Fibroblast of the conjunctiva (primary cell): ENCODE data around the gene NTN3.
A peak's percentile ranks its signal among the peaks of the same experiment; 100 is the strongest.

Experiments used
- DNase-seq: peaks from one replicate; pipeline ENCODE4 v3.0.0-alpha.2; 2010; ENCODE audit warnings: low read depth

NTN3 gene

DNA sequence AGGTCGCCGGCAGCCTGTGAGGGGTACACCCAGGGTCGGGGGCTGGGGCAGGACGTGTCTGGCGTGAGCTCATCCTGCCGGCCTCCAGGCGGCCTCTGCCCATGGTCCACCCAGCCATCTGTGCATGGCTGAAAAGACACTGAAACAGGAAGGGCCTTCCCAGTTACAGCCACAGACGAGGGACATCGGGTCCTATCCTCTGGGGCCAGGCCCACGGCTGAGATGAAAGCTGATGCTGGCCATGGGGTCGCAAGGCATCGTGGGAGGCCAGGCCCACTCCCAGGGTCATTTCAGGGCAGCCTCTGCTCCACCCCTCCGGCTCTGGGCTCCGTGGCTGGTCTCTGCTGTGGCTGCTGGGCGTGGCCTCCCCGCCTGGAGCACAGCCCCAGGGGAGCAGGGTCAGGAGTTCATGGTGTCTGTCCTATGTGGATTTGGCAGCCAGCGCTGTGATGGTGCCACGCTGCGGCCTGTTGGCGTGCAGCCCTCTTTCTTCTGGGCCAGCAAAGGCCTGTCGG is 26.1 kb downstream of the NTN3 start:
- DNase-seq: no peak

DNA sequence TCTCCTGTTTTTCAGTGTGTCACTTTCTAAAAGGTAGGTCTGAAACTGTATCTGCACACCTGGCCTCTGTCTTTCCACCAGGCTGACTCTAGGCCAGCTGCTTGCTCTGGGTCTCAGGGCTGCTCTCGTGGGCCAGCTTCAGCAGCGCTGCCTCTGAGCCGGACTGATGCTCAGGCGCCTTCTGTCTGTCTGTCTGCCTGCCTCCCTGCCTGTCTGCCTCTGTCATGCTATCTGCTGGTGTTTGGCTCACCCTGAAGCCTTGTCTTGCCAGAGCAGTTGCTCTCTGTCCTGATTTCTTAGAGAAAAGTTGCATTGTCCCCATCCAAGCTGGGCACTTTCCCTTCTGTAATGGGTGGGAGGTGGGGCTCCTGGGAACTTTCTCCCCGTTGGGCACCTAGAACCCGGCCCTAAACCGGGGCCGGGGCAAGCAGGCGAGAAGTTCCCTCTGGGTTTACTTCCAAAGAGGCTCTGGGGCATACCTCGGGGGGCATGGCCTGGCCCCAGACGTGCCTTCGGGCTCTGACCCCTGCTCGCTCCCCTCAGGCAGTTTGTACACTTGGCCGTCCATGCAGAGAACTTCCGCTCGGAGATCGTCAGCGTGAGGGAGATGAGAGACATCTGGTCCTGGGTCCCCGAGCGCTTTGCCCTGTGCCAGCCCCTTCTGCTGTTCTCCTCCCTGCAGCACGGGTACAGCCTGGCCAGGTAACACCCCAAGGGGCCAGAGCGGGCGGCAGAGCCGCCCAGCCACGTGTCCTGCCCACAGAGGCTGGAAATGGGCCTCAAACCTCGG is 26.8 kb downstream of the NTN3 start:
- DNase-seq: no peak

DNA sequence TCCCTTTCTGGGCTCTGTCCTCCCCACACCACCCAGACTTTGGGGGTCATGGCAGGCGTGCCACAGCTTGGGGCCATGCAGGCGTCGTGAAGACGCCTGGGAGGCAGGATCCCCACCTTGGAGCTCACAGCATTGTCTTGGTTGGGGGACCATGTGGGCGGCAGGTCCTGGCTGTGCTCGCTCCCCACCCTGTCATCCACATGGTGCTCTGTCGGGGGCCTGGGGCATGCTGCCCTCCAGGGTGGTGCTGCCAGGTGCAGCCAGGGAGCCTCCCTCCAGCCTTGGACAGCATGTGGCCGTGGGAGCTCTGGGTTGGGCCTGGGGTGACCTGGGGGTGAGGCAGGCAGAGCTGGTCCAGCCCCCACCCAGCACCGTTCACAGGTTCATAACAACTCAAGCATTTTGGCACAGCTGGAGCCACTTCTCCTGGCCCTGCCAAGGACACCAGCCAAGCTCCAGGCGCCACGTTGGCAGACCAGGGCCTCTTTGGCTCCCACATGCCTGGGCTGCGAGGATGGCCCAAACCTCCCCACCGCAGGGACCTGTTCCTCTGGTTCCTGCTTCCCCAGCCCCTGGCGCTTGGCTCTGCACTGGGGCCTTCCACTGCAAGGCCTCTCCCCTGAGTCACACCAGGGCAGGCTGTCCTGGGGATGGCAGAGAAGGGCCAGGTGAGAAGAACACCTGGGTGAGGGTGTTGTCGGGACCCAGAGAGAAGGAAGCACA is 27.6 kb downstream of the NTN3 start:
- DNase-seq: no peak

DNA sequence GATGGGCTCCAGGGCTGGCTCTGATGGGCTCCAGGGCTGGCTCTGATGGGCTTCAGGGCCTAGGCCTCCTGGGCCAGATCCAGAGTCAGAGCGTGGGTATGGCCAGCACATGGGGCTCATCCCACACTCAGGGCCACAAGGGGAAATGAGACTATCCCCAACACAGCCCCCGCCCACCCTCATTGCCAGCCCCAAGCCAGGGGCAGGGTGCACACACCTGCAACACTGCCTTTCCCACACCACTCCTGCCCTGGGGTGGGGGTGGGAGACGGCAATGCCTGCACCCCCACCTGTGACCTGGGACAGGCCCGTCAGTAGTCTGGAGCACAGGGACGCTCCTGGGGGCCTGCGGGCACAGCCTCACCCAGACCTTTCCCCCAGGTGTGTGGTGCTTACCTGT is 28.4 kb downstream of the NTN3 start:
- no peak for DNase-seq

DNA sequence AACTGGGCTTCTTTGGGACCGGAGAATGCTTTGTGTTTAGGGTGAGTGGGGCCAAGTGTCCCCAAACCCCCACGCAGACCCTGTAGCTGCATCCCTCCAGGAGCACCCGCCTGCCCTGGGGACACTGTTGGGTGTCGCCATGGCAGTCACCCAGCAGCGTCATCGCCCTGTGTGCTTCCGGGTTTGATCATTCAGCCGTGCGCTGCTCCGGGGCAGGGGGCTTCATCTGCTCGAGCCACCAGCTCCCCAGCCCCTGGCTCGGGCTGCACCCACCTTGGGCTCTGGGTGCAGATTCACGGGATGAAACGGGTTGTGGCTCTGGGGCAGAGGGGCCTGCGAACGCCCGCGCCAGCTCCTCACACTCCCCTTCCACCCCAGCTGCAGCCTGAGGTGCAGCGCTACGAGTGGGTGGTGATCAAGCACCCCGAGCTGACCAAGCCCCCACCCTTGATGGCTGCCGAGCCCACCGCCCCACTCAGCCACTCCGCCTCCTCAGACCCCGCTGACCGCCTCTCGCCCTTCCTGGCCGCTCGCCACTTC is 28.9 kb downstream of the NTN3 start:
- DNase-seq: no peak

DNA sequence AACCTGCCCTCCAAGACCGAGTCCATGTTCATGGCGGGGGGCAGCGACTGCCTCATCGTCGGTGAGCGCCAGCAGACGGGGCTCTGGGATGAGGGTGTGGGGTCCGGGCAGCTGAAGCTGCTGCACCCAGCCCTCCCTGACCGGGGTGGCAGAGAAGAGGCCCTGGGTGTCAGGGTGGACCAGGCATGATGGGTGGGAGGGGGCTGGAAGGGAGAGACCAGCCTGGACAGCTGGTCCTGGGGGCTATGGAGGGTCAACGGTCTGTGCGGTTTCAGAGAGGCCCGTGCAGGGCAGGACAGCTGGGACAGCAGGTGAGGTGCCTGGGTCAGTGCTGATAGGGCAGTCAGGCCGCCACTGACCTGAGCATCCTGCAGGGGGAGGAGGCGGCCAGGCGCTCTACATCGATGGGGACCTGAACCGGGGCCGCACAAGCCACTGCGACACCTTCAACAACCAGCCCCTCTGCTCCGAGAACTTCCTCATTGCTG is 29.4 kb downstream of the NTN3 start:
- no peak for DNase-seq

DNA sequence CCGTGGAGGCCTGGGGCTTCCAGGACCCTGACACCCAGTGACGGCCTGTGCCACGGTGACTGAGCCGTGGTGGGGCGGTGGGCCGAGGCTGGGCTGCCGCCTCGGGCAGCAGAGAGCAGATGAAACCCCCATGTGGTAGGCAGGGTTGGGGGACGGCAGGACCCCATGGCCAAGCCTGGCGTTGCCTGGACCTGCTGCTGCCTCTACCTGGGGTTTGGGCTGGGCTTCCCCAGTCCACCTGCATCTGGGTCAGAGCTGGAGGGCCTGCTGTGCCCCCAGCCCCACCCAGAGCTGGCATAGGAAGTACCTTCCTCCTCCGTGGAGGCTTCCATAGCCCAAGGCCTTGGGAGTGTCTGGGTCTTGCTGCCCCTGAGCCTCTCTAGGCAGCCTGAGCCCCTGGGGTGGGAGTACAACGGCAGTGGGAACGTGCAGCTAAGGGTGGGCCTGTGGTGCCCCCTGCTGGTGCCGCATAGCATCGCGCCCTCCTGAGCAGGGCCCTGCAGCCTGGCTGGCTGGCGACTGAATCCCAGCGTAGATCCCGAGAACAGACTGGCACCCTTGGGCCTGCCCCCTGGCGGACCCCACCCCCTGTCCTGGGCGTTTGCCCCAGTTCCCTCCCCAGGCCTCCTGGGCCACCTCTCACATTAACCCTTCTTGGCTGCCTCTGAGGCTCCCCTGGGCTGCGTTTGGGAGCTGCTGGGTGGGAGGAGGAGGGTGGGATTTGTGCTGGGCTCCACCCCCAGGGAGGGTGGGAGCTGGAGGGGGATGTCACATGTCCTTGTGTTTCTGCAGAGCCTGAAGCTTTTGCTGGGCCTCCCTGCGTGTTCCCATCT is 30.0 kb downstream of the NTN3 start:
- peak; percentile 79 for DNase-seq

DNA sequence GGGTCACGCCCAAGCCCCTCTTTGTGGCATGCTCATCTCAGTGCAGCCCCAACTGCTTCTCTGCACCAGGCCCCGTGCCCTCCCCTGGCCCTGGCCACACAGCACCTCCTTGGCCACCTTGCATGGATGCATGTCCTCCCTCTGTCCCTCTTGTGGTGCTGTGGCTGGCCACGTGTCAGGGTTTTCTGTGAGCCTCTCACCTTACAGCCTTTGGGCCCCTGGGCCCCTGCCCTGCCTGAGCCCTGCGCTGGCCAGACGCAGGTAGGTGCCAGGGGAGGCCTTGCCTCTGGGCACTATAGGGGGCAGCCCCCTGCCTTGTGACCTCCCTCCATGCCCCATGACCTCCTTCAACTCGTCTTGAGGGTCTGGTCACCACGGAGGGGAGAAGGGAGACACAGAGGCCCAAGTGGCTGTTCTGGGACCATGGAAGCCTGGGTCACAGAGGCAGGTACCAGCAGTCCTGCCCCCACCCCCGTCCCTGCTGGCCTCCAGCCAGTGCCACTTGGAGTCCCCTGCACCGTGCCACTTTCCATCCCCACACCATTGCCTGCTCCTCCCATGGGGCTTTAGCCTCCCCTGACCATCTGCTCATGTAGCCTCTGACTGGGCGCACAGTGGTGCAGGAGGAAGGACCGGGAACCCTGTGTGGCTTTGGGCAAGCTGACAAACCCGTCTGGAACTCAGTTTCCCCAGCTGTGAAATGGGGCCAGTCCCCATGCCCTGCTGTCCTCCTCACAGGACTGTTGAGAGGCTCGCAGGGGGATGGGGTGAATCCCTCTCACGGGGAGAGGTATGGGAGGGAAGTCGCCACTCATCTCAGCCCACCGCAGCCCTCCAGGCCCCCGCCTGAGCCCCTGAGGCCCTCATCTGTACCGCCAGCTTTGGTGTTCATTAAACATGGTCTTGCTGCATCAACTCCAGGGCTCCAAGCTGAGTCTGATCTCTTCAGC is 31.1 kb downstream of the NTN3 start:
- no peak for DNase-seq

DNA sequence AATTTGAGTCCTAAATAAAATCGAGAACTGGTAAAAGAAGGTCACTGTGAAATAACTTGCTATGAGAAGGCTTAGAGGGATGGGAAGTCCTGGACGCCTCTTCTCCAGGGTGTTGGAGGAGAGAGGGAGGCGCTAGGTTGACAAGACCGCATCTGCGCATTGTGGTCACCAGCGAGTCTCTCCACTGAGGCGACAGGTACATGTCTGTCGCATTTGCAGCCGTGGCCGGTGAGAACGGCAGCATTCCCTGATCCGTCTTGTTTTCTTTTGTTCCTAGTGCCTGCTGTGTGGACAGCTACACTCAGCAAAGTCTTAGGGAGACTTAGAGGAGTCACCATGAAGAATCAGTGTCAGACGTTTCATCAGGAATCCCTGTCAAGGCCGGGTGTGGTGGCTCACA is 34.6 kb downstream of the NTN3 start:
- no peak for DNase-seq

DNA sequence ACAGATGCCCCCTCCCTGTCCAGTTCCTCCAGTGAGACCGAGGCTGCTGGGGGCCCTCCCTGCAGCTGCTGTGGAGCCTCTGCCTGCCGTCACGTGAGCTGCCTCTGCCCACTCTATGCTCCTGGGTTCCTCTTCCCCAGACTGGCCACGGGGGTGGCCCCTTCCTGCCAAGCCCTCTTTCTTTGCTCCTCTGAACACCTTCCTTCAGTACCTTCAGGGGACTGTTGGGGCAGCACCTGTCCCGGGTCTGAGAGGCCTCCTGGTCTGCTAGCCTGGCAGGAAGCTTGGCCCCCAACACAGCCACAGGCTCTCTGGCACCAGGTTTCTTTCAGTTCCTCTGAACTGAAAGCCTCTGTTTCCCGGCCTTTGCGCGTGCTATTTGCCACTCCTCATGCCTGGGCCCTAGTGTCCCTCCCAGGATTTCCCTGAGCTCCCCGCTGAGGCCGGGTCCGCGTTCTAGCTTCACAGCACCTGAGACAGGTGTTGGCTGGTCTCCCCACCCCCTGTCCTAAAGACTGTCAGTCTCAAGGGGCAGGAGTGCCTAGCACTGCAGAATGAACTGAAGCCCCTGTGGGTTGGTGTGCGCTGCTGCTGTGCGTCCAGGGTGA is 36.1 kb downstream of the NTN3 start:
- no peak for DNase-seq

DNA sequence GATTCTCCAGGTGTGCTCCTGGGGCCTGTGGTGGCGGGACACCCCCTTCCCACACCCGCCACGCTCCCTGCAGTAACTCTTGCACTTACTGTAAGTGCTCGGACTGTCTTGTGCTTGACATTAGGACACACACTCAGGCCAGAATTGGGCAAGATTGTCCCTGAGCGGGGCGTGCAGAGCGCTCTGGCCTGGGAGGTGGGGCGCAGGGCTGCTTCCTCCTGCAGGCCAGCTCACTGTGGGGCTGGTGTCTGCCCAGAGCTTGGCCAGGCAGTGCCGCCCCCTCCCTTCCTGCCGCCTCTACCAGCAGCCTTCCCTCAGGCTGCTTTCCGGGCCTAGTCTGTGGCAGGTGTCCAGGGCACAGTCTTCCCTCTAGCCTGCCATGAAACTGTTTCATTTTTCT is 36.6 kb downstream of the NTN3 start:
- no peak for DNase-seq

DNA sequence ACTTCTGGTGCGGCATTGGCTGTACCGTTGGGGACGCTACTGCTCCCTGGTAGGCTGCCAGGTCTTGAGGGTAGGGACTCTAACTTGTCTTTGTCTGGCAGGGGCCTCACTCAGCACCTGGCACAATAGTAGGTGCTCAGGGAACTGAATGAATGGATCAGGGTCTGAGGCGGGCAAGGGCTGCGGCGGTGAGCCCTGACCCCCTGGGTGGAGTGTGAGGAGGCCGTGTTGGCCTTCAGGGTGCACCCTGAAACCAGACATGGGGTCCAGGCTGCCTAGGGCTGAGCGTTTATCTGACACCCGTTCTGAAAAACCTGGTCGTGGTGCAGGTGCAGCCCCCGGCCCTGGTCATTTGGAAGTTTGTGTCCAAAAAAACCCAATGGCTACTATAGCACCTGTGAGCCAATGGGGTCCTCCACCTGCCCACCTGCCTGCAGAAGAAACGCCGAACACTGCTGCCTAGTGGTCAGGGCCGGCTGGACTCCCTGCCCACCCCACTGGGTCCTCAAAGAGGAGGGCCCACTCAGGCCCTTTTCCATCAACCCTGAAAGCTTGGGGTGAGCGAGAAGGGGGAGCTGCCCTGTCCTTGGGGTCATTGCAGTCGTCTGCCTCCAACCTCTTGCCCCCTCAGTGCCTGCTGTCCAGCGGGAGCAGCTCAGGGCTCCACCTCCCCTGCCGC is 37.8 kb downstream of the NTN3 start:
- DNase-seq: no peak

DNA sequence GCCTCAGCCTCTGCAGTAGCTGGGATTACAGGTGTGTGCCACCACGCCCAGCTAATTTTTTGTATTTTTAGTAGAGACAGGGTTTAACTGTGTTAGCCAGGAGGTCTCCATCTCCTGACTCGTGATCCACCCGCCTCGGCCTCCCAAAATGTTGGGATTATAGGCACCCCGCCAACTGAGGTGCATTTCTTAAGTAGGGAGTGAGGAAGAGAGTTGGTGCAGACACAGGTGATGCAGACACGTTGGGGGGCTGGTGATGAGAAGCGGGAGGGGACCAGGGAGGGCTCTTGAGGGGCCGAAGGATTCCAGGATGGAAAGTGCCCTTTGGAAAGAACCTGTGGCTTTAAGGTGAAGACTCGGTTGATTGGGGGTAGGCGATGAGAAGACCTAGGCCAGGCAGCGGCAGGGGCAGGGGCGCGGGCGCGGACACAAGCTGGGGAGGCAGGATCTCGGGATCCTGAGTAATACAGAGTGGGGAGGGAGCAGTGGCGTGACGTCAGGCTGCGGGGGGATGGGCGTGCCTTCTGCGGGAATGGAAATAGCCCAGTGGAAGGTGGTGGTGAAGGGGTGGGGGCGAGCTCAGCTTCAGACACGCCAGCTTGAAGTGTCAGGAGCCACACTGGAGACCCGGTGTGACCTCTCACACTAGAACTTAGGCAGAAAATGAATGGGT is 40.2 kb downstream of the NTN3 start:
- DNase-seq: no peak

DNA sequence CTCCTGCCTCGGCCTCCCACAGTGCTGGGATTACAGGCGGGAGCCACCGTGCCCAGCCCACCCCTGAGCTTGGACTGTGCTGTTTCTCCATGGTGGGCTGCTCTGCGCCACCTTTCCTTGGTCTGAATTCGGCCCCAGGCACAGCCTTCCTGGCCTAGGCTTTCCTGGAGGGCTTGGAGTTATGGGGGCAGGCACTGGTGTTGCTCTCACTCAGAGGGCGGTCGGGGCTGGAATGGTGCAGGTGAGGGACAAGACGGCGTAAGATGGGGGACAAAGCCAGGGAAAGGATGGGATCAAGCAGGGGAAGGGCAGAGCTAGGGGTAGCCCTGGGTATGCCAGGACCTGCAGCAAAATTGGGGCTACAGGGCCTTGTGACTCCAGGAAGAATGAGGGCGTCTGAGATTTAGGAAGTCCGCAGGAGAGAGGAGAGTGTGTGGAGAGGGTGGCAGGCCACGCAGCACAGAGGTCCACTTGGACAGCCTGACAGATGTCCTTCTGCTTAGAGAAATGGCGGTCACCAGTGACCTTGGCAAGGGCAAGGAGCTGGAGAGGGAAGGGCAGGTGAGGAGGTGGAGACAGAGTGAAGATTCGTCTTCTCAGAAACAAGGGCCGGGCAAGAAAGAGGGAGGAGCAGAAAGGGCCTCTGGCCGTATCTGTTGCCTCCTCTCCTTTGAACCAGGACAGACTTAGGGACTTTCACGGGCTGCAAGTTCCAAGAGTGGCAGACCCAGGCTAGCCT is 41.1 kb downstream of the NTN3 start:
- no peak for DNase-seq

DNA sequence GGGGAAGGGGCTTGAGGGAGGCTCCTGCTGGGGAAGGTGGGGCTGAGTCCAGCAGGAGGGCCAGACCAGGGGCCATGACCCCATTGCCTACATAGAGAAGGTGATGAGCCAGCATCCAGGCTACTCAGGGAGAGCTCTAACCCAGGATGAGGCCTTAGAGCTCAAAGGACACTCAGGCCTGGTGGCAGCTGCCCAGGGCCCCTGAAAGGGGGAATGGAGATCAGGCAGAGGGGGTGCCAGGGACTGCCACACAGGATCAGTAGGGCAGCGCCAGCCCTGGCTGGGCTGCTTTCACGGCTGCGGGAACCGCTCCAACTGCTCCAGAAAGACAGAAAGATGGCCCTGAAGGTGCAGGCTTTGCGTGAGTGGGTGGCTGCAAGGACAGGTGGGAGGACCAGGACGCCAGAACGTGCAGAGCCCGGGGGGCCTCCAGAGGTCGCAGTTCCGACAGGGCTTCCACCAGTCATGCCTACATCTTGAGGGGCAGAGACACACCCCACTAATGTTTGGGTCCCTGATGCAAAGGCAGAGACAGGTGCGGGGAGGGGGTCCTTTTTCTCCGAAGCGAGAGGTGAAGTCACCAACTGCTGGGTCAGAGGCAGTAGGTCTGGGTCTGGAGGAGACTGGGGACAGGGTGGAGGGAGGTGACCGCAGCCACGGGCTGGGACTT is 41.8 kb downstream of the NTN3 start:
- no peak for DNase-seq

DNA sequence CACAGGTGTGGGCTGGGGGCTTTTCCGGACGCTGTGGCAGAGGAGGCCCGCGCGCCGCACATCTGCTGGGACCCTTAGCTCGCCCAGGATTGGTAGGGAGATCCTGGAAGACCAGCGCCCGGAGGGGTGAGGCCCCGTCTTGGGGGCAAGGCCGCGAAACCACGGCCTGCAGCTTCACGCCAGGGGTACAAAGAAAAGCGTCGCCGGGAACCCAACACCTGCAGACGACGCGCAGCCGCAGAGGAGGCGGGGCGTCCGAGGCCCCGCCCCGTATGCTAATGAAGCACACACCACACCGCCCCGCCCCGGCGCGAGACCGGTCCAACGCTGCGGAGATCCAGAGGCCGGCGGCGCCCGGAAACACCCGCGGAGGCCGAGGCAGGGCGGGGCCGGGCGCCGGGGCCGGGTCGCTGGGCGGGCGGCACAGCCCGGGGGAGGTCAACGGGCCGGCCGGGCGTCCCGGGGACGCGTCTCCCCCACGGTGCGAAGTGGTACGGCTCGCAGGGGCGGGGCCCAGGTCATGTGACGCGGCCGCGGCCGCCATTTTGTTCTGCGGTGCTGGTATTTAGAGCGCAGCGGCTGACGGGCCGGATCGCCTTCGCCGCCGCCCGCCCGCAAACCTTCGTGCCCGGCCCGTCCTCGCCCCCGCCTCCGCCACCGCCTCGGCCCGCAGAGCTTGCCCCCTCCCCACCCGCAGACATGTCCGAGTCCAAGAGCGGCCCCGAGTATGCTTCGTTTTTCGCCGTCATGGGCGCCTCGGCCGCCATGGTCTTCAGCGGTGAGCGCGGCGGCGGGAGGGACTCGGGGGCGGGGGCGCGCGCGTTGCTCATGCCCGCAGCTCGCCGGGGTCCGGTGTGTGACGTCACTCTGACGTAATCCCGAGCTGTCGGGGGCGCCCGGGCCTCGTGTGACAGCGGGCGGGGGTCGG is 42.6 kb downstream of the NTN3 start, which contains the start of gene ATP6V0C:
ATP6V0C (plus strand) TSS at position 548 of the 928 bp plus-strand sequence; CDS start at position 700, 152 bp downstream.
- DNase-seq: peak; percentile 60
